GM21723 (cell line): ENCODE results near the gene LRRC41.
"Not testable (repeated sequence)": the region's sequence is repeated elsewhere in the genome, so short reads cannot be mapped to it uniquely, and the experiment has no call there.

Experiments used
- ATAC-seq: cut with Tn5 transposase; IDR thresholded peaks from one replicate; pipeline ENCODE4 v1.9.1; 2021; ENCODE audit warnings: mild to moderate bottlenecking, moderate library complexity; ENCODE audit not compliant: unreplicated experiment

Gene LRRC41

DNA sequence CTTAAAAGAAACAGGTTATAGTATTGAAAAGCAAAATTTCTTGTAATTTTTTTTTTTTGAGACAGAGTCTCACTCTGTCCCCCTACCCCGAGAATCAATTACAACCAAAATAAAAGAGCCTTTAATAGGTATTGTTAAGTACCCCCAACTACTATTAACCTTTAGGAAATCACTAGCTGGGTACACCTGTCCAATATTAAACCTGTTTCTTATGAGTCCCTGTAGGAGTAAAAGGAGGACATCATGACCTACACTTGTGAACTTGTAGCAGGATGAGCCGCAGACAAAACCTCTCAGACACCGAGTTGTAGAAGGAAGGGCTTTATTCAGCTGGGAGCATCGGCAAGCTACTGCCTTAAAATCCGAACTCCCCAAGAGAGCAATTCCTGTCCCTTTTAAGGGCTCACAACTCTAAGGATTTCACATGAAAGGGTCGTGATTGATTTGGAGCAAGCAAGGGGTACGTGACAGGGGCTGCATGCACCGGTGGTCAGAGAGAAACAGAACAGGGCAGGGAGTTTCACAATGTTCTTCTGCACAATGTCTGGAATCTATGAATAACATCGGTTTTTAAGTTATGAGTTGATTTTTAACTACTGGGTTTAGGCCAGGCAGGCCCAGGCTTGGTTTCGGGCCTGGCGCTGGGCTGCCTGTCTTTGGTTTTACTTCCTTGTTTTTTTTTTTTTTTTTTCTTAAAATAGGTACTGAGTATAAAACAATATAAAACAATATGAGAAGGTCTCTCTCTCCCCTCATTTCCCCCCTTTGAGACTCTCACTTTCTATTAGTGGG, 22.1 kb upstream of the LRRC41 start:
- not testable (repeated sequence) for ATAC-seq

- not testable (repeated sequence) for ATAC-seq
Measured at GRCh38 chr1:46322191-46322590, 18.8 kb upstream of the LRRC41 start.

GRCh38 chr1:46319960-46320914, 16.8 kb upstream of the LRRC41 start:
- not testable (repeated sequence) for ATAC-seq

DNA sequence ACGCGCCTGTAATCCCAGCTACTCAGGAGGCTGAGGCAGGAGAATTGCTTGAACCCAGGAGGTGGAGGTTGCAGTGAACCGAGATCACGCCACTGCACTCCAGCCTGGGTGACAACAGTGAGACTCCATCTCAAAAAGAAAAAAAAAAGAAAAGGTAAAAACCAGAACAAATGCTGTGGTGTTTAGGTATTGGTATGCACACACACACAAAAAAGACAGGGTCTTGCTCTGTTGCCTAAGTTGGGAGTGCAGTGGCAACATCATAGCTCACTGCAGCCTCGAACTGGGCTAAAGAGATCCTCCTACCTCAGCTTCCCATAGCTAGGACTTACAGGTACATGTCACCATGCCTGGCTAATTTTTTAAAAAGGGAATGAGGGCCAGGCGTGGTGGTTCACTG, 15.9 kb upstream of the LRRC41 start:
- ATAC-seq, result not testable (repeated sequence)

DNA sequence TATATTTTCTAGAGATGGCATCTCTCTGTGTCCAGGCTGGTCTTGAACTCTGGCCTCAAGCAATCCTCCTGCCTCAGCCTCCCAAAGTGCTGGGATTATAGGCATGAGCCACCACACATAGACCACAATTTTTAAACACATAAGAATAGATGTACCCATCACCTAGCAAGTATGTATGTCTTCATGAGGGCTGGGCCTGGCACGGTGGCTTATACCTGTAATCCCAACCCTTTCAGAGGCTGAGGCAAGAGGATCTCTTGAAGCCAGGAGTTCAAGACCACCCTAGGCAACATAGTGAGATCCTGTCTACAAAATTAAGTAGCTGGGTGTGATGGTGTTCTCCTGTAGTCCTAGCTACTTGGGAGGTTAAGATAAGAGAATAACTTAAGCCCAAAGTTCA, 13.9 kb upstream of the LRRC41 start:
- no peak for ATAC-seq

DNA sequence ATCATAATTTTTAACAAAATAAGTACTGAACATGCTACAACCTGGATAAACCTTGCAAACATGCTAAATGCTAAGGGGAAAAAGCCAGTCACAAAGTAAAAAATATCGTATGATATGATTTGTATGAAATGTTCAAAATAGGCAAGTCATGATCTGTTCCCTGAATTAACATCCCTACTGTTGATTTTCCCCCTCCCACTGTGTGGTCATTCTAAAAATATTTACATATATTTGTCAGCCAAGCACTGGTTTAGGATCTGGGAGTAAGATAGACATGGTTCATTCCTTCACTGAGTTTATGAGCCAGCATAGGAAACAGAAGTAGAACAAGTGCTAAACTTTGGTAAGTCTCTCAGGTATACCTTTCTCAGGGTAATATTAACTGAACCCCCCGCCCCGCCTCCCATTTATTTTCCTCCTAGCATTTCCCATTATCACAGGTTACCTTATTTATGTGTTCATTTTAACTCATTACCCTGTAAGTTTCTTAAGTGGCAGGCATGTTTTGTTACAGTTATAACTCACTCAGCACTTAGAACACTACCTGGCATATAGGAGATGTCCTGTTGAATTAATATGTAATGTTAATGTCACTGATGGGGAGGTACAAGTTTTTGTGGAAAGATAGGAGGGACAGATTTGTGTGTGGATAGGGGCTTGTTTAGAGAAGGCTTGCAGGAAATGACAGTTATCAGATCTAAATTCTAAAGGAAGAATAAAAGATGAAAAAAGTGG, 12.4 kb upstream of the LRRC41 start:
- no peak for ATAC-seq

DNA sequence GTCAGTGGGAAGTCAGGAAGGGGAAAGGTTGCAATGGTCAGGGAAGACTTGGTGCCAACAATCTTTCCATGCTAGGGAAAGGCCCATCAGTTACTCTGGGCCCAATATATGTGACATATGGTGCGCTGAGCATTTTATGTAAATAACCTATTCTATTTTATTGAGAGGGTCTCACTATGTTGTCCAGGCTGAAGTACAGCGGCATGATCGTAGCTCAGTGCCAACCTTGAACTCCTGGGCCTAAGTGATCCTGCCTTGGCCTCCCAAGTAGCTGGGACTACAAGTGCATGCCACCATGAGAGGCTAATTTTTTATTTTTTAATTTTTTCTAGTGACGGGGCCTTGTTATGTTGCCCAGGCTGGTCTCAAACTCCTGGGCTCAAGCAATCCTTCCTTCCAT, 6.9 kb upstream of the LRRC41 start:
- no peak for ATAC-seq

GRCh38 chr1:46309401-46310159, 6.2 kb upstream of the LRRC41 start:
- ATAC-seq, result no peak

DNA sequence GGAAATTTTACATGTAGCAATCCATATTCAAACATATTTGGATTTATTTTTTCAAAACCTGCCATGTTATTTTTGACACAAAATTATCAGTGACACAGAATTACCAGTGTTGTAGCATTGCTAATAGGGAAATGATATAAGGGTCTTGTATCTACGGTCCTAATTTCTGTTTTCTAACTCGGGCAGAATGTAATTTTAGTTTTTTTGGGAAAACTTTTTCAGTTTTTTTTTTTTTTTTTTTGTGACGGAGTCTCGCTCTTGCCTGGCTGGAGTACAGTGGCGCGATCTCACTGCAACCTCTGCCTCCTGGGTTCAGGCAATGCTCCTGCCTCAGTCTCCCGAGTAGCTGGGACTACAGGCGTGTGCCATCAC, 2.7 kb upstream of the LRRC41 start:
- ATAC-seq, result no peak

- ATAC-seq, result no peak
Measured at GRCh38 chr1:46303872-46304326, 483 bp upstream of the LRRC41 start.

DNA sequence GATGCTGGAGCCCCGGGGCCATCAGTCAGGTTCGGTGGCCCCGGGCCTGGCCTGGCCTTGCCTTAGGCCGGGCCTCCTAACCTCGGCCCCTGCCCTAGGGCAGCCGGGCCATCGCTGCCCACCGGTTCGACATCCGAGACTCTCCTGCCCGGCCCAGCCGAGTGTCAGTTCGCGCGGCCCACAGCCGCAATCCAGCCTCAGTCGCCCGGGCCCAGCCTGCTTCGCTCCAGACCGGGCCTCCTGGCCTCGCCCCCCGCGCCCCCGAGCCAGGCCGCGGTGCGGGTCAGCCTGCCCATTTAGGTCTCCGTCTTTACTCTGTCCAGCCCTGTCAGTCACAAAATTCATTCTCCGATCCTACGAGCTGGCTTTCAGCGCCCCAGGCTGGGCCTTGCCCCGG, 777 bp downstream of the LRRC41 start:
- ATAC-seq, result peak; percentile 14

DNA sequence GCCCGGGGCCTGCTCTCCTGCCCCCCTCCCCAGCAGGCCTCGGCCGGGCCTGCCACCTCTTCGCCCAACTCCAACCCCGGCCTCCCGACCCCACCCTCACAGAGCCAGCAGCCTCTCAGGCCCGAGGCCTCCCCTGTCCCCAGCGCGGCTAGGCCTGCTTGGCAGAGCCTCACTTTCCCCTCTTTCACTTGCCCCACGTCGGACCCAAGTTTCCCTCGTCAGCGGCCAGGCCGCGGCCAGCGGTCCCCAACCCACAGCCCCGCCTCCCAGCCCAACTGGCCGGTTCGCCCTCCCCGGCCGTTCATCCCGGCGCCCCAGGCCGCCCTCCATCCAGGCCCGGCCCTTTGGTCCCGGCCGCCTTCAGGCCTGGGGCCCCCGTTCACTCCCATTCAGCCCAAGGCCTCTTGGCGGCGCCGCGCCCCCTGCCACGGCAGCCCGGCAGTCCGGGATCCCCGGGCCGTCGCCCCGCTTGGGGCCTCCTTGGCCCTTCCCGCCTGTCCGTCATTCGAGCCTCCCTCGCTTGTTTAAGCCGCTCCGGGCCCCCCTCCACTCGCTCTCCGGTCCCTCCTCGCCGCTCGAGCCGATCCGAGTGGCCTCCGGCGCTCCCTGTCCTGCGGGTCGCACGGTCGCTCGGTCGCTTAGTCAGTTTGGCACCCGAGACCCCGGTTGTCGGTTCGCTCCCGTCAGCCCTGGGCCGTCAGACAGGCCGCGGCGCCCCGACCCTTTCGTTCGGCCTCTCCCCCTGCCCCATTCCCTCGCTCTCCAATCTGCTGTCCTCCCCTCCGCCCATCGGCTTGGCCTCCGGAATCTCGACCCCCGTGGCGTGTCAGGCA, 1.4 kb downstream of the LRRC41 start:
- peak; percentile 43 for ATAC-seq

DNA sequence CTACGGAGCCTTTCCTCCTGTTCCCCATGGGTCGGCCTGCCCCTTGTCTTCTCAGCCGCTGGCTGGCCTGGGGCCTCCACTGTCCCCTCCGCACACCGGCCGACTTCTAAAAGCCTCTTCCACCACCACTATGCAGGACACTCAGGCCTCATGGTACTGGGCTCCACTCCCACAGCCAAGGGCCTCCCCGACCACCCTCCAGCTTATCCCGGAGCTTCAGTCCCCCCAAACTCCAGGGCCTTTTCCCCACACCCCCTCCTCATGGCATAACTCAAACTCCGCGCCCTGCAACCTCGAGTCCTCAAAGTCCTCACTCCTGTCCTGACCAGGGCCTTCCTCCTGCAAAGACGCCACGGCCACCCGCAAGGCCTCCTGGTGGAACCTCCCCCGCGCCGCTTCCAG, 2.0 kb downstream of the LRRC41 start:
- ATAC-seq, result no peak

- no peak for ATAC-seq
Measured at GRCh38 chr1:46300673-46301405, 2.6 kb downstream of the LRRC41 start.

DNA sequence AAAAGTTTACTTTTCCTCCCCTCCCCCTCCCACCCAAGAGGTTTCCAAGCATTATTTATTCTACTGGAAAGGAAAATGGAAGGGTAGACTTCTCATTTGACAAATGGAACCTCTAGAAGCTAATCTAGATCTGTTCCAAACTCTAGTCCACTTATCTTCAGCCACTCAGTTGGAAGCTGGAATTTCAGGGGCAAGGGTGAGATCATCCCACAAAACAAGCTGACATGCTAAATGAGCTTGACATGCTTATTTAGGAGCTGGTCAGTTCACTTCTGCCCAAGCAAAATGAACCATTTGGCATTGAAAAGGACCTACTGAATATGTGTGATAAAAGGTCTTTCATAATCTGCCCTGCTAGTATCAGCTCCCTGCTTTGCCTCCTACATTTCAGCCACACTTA, 5.0 kb downstream of the LRRC41 start:
- ATAC-seq, result no peak

- ATAC-seq, result no peak
Measured at GRCh38 chr1:46295306-46295705, 8.1 kb downstream of the LRRC41 start.

DNA sequence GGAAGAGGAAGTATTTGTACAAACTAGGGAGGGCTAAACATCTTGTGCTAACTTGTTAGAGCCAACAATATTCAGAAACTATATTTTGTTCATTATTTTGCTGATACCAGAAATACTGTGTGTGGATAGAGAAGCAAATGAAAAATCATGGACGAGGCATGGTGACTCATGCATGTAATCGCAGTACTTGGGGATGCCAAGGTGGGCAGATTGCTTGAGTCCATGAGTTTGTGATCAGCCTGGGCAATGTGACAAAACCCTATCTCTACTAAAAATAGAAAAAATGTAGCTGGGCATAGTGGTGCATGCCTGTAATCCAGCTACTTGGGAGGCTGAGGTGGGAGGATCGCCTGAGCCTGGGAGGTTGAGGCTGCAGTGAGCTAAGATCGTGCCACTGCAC, 13.4 kb downstream of the LRRC41 start:
- ATAC-seq, result no peak

DNA sequence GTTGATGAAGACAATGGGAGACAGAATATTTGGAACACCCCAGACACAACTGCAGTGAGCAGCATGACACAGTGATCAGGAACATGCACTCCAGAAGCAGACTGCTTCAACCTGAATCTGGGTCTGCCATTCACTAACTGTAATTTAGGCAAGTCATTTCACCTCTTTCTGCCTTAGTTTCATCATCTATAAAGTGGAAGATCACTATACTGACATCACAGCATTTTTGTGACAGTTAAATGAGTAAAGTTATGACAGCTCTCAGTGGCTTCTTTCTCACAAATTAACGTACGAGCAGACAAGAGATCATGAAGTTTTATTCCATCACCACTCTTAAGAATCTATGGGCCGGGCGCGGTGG, 14.3 kb downstream of the LRRC41 start:
- ATAC-seq, result no peak
